ENCODE results near the gene IPPK.

IPPK gene

DNA sequence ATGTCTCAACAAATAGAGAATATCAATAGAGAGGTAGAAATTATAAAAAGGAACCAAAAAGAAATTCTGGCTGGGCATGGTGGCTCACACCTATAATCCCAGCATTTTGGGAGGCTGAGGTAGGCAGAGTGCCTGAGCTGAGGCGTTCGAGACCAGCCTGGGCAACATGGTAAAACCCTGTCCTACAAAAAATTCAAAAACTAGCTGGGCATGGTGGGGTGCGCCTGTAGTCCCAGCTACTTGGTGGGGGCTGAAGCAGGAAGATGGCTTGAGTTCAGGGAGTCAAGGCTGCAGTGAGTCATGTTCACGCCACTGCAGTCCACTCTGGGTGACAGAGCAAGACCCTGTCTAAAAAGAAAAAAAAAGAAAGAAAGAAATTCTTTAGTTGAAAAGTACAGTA, 24.9 kb downstream of the IPPK start:
- no peak overlapping the region for H3K4ac ChIP-seq (ENCODE audit: low read length)
- H3K4me1 ChIP-seq (ENCODE audit: control insufficient read depth in 2 of 2, insufficient read depth in 1 of 2, low read depth in 1 of 2, low read length in 2 of 2): no peaks in the 10 kb centered on the region
- DNase-seq (ENCODE audit: low spot score): no peak
- H4K8ac ChIP-seq (ENCODE audit: low read depth, low read length): no peak overlapping the region
- H3K27ac ChIP-seq (replicated peaks; ENCODE audit: low read length): no peak overlapping the region
- whole genome bisulfite sequencing, 2 donors (ENCODE audit: extremely low coverage in 2 of 2, insufficient read length in 2 of 2, insufficient replicate concordance in 1 of 2): no CpG with 5 or more reads among the region's 4 CpGs
- H2AK5ac ChIP-seq (ENCODE audit: low read depth, low read length): no peak overlapping the region
- H3K27me3 ChIP-seq (ENCODE audit: control insufficient read depth in 3 of 3, insufficient read depth in 3 of 3, low read depth in 1 of 3, low read length in 3 of 3): no peaks in the 10 kb centered on the region
- no peak overlapping the region for H4K91ac ChIP-seq (ENCODE audit: low read depth, low read length, poor library complexity)
- no peak overlapping the region for H3K9ac ChIP-seq (ENCODE audit: low read depth, low read length, poor library complexity)
- no peaks in the 10 kb centered on the region for H3K9me3 ChIP-seq (replicated peaks in 1 of 2; ENCODE audit: control insufficient read depth in 2 of 2, insufficient read depth in 1 of 2, low read depth in 1 of 2, low read length in 2 of 2)
- no peak overlapping the region for H3K18ac ChIP-seq (ENCODE audit: low read length)
- H3K36me3 ChIP-seq (replicated peaks in 1 of 2; ENCODE audit: control insufficient read depth in 2 of 2, insufficient read depth in 2 of 2, low read length in 2 of 2): peaks cover 29 to 91% of the 10 kb centered on the region in 2 donors
- H2BK120ac ChIP-seq (ENCODE audit: low read depth, low read length): no peak overlapping the region
- H3K14ac ChIP-seq (ENCODE audit: low read length): no peak overlapping the region
- H3K4me3 ChIP-seq (ENCODE audit: low read length in 2 of 2): no peak overlapping the region
- H2BK5ac ChIP-seq (ENCODE audit: low read length): no peak overlapping the region
- no peak overlapping the region for H2BK12ac ChIP-seq (ENCODE audit: low read length)
- H3K4me2 ChIP-seq (ENCODE audit: insufficient read depth, low read length, poor library complexity, severe bottlenecking): no peak overlapping the region
- H2AFZ ChIP-seq (ENCODE audit: low read length): no peak overlapping the region
- no peak overlapping the region for H3K23ac ChIP-seq (ENCODE audit: low read depth, low read length, poor library complexity)
- H2BK15ac ChIP-seq (ENCODE audit: low read length): no peak overlapping the region
- H3K79me1 ChIP-seq (ENCODE audit: low read depth, low read length): peaks cover 3% of the 10 kb centered on the region

DNA sequence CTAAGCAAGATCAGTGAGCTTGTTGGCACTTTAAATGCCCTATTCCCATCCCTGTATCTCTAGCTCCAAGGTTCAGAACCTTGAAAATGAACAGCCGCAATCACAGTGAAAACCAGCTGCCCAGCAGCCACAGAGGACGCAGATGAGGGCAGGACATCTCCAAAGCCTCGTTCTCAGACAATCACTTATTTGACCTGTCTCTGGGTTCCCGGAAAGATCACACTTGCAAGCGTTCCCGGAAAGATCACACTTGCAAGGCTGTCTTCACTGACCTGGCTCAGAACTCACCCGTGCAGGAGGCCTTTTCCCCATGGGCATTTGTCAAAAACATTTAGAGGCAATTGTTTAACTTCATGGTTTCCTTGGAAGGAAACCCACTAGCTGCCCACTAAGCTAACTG, 25.7 kb downstream of the IPPK start:
- Histone ChIP-seq H3K18ac (ENCODE audit: low read length) (no peak overlapping the region), H3K4ac (ENCODE audit: low read length) (no peak overlapping the region), H3K9me3 (replicated peaks in 1 of 2; ENCODE audit: control insufficient read depth in 2 of 2, insufficient read depth in 1 of 2, low read depth in 1 of 2, low read length in 2 of 2) (no peaks in the 10 kb centered on the region), H3K23ac (ENCODE audit: low read depth, low read length, poor library complexity) (no peak overlapping the region), H3K36me3 (replicated peaks in 1 of 2; ENCODE audit: control insufficient read depth in 2 of 2, insufficient read depth in 2 of 2, low read length in 2 of 2) (peaks cover 31 to 95% of the 10 kb centered on the region in 2 donors), H2AK5ac (ENCODE audit: low read depth, low read length) (no peak overlapping the region), H3K14ac (ENCODE audit: low read length) (no peak overlapping the region), H4K8ac (ENCODE audit: low read depth, low read length) (no peak overlapping the region), H3K9ac (ENCODE audit: low read depth, low read length, poor library complexity) (no peak overlapping the region), H2AFZ (ENCODE audit: low read length) (no peak overlapping the region), H2BK120ac (ENCODE audit: low read depth, low read length) (no peak overlapping the region), H4K91ac (ENCODE audit: low read depth, low read length, poor library complexity) (no peak overlapping the region), H3K4me3 (ENCODE audit: low read length in 2 of 2) (no peak overlapping the region), H3K79me1 (ENCODE audit: low read depth, low read length) (peaks cover 3% of the 10 kb centered on the region), H2BK5ac (ENCODE audit: low read length) (no peak overlapping the region), H2BK15ac (ENCODE audit: low read length) (no peak overlapping the region), H2BK12ac (ENCODE audit: low read length) (no peak overlapping the region), H3K4me2 (ENCODE audit: insufficient read depth, low read length, poor library complexity, severe bottlenecking) (no peak overlapping the region), H3K4me1 (ENCODE audit: control insufficient read depth in 2 of 2, insufficient read depth in 1 of 2, low read depth in 1 of 2, low read length in 2 of 2) (no peaks in the 10 kb centered on the region), H3K27ac (replicated peaks; ENCODE audit: low read length) (no peak overlapping the region), H3K27me3 (ENCODE audit: control insufficient read depth in 3 of 3, insufficient read depth in 3 of 3, low read depth in 1 of 3, low read length in 3 of 3) (no peaks in the 10 kb centered on the region)
- no CpG with 5 or more reads among the region's 7 CpGs for WGBS, 2 donors (ENCODE audit: extremely low coverage in 2 of 2, insufficient read length in 2 of 2, insufficient replicate concordance in 1 of 2)
- no peak for DNase-seq (ENCODE audit: low spot score)

DNA sequence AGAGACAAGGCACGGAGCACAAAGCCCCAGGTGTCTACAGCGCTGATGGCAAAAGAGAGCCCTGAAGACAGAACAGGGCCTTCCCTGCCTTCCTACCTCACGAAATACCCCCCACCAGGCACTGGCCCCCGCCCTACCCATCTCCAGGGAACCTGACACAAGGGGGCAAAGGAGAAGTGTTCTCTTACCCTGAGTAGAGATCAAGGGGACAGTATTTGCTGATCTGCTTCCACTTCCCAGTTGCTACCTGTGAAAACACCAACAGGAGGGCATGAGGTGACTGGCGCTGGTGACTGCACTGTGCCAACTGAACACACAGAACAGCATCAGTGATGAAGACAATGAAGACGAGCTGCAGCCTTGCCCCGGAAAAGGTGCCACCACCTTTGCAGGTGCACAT, 27.4 kb downstream of the IPPK start:
- H3K18ac ChIP-seq (ENCODE audit: low read length): no peak overlapping the region
- H3K23ac ChIP-seq (ENCODE audit: low read depth, low read length, poor library complexity): no peak overlapping the region
- H2AK5ac ChIP-seq (ENCODE audit: low read depth, low read length): no peak overlapping the region
- H3K4ac ChIP-seq (ENCODE audit: low read length): no peak overlapping the region
- H3K4me1 ChIP-seq (ENCODE audit: control insufficient read depth in 2 of 2, insufficient read depth in 1 of 2, low read depth in 1 of 2, low read length in 2 of 2): no peaks in the 10 kb centered on the region
- WGBS, 2 donors (ENCODE audit: extremely low coverage in 2 of 2, insufficient read length in 2 of 2, insufficient replicate concordance in 1 of 2): no CpG with 5 or more reads among the region's 7 CpGs
- peak overlapping the region; percentile 87 for H2BK5ac ChIP-seq (ENCODE audit: low read length)
- no peak overlapping the region for H2BK15ac ChIP-seq (ENCODE audit: low read length)
- no peak for DNase-seq (ENCODE audit: low spot score)
- H3K27me3 ChIP-seq (ENCODE audit: control insufficient read depth in 3 of 3, insufficient read depth in 3 of 3, low read depth in 1 of 3, low read length in 3 of 3): no peaks in the 10 kb centered on the region
- no peak overlapping the region for H2BK12ac ChIP-seq (ENCODE audit: low read length)
- H2AFZ ChIP-seq (ENCODE audit: low read length): no peak overlapping the region
- H4K91ac ChIP-seq (ENCODE audit: low read depth, low read length, poor library complexity): no peak overlapping the region
- no peak overlapping the region for H3K27ac ChIP-seq (replicated peaks; ENCODE audit: low read length)
- peak overlapping the region; percentile 72 for H3K9ac ChIP-seq (ENCODE audit: low read depth, low read length, poor library complexity)
- H3K79me1 ChIP-seq (ENCODE audit: low read depth, low read length): peaks cover 3% of the 10 kb centered on the region
- no peak overlapping the region for H3K14ac ChIP-seq (ENCODE audit: low read length)
- H3K4me2 ChIP-seq (ENCODE audit: insufficient read depth, low read length, poor library complexity, severe bottlenecking): no peak overlapping the region
- no peak overlapping the region for H4K8ac ChIP-seq (ENCODE audit: low read depth, low read length)
- H3K9me3 ChIP-seq (replicated peaks in 1 of 2; ENCODE audit: control insufficient read depth in 2 of 2, insufficient read depth in 1 of 2, low read depth in 1 of 2, low read length in 2 of 2): no peaks in the 10 kb centered on the region
- peaks cover 37 to 95% of the 10 kb centered on the region in 2 donors for H3K36me3 ChIP-seq (replicated peaks in 1 of 2; ENCODE audit: control insufficient read depth in 2 of 2, insufficient read depth in 2 of 2, low read length in 2 of 2)
- no peak overlapping the region for H3K4me3 ChIP-seq (ENCODE audit: low read length in 2 of 2)
- H2BK120ac ChIP-seq (ENCODE audit: low read depth, low read length): no peak overlapping the region

DNA sequence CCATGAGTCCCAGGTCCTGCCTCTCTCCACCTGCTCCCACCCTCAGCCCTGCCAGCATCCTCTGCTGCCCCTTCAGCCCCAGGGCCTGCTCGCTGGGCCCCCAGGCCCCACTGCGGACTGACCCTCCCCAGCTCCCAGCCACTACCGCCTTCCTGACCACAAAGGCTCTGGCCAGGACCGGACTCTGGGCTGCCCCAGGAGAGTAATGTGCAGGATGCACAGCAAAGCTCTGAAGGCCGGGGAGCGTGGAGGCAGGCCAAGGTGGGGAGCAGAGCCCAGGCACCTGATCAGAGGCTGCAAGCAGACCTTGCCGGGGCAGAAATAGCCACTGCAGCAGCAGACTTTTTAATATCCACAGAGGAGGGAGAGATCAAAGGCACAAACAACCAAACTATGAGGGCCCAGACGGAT, 27.9 kb downstream of the IPPK start:
- no CpG with 5 or more reads among the region's 8 CpGs for WGBS, 2 donors (ENCODE audit: extremely low coverage in 2 of 2, insufficient read length in 2 of 2, insufficient replicate concordance in 1 of 2)

More for the DNA sequence above, 27.9 kb downstream of the IPPK start:
- Histone ChIP-seq H3K23ac (ENCODE audit: low read depth, low read length, poor library complexity) (no peak overlapping the region), H4K91ac (ENCODE audit: low read depth, low read length, poor library complexity) (no peak overlapping the region), H3K27ac (replicated peaks; ENCODE audit: low read length) (no peak overlapping the region), H3K4ac (ENCODE audit: low read length) (no peak overlapping the region), H3K4me1 (ENCODE audit: control insufficient read depth in 2 of 2, insufficient read depth in 1 of 2, low read depth in 1 of 2, low read length in 2 of 2) (no peaks in the 10 kb centered on the region), H3K9ac (ENCODE audit: low read depth, low read length, poor library complexity) (no peak overlapping the region), H2BK12ac (ENCODE audit: low read length) (no peak overlapping the region), H4K8ac (ENCODE audit: low read depth, low read length) (no peak overlapping the region), H3K27me3 (ENCODE audit: control insufficient read depth in 3 of 3, insufficient read depth in 3 of 3, low read depth in 1 of 3, low read length in 3 of 3) (no peaks in the 10 kb centered on the region), H3K14ac (ENCODE audit: low read length) (no peak overlapping the region), H2BK5ac (ENCODE audit: low read length) (peak overlapping the region; percentile 87), H3K4me2 (ENCODE audit: insufficient read depth, low read length, poor library complexity, severe bottlenecking) (no peak overlapping the region), H3K9me3 (replicated peaks in 1 of 2; ENCODE audit: control insufficient read depth in 2 of 2, insufficient read depth in 1 of 2, low read depth in 1 of 2, low read length in 2 of 2) (no peaks in the 10 kb centered on the region), H3K4me3 (ENCODE audit: low read length in 2 of 2) (no peak overlapping the region), H2AFZ (ENCODE audit: low read length) (no peak overlapping the region), H2BK15ac (ENCODE audit: low read length) (no peak overlapping the region), H2BK120ac (ENCODE audit: low read depth, low read length) (no peak overlapping the region), H2AK5ac (ENCODE audit: low read depth, low read length) (no peak overlapping the region), H3K18ac (ENCODE audit: low read length) (no peak overlapping the region), H3K79me1 (ENCODE audit: low read depth, low read length) (peaks cover 3% of the 10 kb centered on the region), H3K36me3 (replicated peaks in 1 of 2; ENCODE audit: control insufficient read depth in 2 of 2, insufficient read depth in 2 of 2, low read length in 2 of 2) (peaks cover 38 to 95% of the 10 kb centered on the region in 2 donors)
- DNase-seq (ENCODE audit: low spot score): no peak

All from neuronal stem cell (in vitro differentiated cells).